K562 (cell line): ENCODE data around the gene INO80. TPM values are rescaled to one million over a fixed set of nuclear protein-coding genes. Genes with fewer than 3 reads are reported as not detected.

Experiments
- ATAC-seq: fragments of 200-7000 bp; cut with Tn5 transposase; 3 replicates; pipeline ENCODE4 v1.9.1; 2020; ENCODE audit warnings: moderate library complexity
- BruUV-seq: library from RNA; stranded (reverse); fragments of 400-500 nt; replicated peaks from 2 replicates; lab custom pipeline; 2021; lab: Mats Ljungman, UMichigan
- CTCF ChIA-PET: fragments of 300-600 bp; formaldehyde crosslinking; extraction: SDS; loops from one replicate; lab custom pipeline; 2021; ENCODE audit warnings: low intra/inter-chr PET ratio; lab: Yijun Ruan, JAX
- POLR2A ChIA-PET: fragments of 300-600, 350-650 bp; sonication (Branson Sonifier 250); formaldehyde crosslinking; extraction: SDS; loops from one replicate; lab custom pipeline; 2021; ENCODE audit warnings: antibody characterized with exemption, inconsistent platforms; lab: Yijun Ruan, JAX
- DNase-seq, 4 experiments: peaks; one replicate each; pipeline versions ENCODE4 v3.0.0 to v3.0.0-alpha.2; 2011 to 2018; ENCODE audit warnings: low spot score in 3 of 4, mixed read lengths in 3 of 4; ENCODE audit errors: extremely low read depth in 1 of 4
- FAIRE-seq: peaks from 2 replicates; lab custom pipeline; 2011; peaks lifted over from hg19 to GRCh38; lab: Jason Lieb, UNC
- H2AFZ ChIP-seq: 2 replicates; pipeline ENCODE4 v1.6.0; 2011; ENCODE audit warnings: low read depth, low read length, control low read depth, inconsistent platforms
- H3K27ac ChIP-seq: fragments of 200-600 bp; 3 replicates; pipeline ENCODE4 v1.8.0; 2011; ENCODE audit warnings: low read depth, mild to moderate bottlenecking, control low read depth, inconsistent platforms, low read length, moderate library complexity, mixed read lengths; ENCODE audit errors: extremely low read depth
- H3K27me3 ChIP-seq, 2 experiments: fragments of 300-600 bp in 1 of 2; 2 replicates in 1 of 2; 3 replicates in 1 of 2; pipeline versions ENCODE4 v1.6.0 to v1.8.0; 2011; ENCODE audit warnings: inconsistent platforms in 2 of 2, low read length in 2 of 2, mild to moderate bottlenecking in 1 of 2, mixed read lengths in 1 of 2, moderate library complexity in 1 of 2; ENCODE audit not compliant: control insufficient read depth in 2 of 2, insufficient read depth in 2 of 2
- H3K36me3 ChIP-seq: fragments of 300-600 bp; 3 replicates; pipeline ENCODE4 v1.8.0; 2011; ENCODE audit warnings: mild to moderate bottlenecking, low read length, inconsistent platforms; ENCODE audit not compliant: control insufficient read depth, insufficient read depth
- H3K4me1 ChIP-seq, 2 experiments: fragments of 200-600 bp in 1 of 2; replicated peaks in 1 of 2; 2 replicates in 1 of 2; 3 replicates in 1 of 2; pipeline versions ENCODE4 v1.5.1 to v1.8.0; 2011; ENCODE audit warnings: inconsistent platforms in 2 of 2, low read length in 2 of 2, mild to moderate bottlenecking in 1 of 2, mixed read lengths in 1 of 2, moderate library complexity in 1 of 2; ENCODE audit not compliant: control insufficient read depth in 2 of 2, insufficient read depth in 2 of 2
- H3K4me2 ChIP-seq: 2 replicates; pipeline ENCODE4 v1.6.1; 2011; ENCODE audit warnings: low read length, control low read depth, inconsistent platforms, mixed read lengths; ENCODE audit not compliant: insufficient read depth
- H3K4me3 ChIP-seq: fragments of 200-600 bp; sonication (generic), shearing (Covaris generic); 2 replicates; pipeline ENCODE4 v1.5.1; 2016; ENCODE audit warnings: control low read depth, inconsistent platforms
- H3K79me2 ChIP-seq: fragments of 200-600 bp; 3 replicates; pipeline ENCODE4 v1.8.0; 2011; ENCODE audit warnings: low read length, inconsistent platforms; ENCODE audit not compliant: control insufficient read depth, insufficient read depth
- H3K9ac ChIP-seq, 2 experiments: 2 replicates each; pipeline versions ENCODE4 v1.6.0 to v1.6.1; 2011; ENCODE audit warnings: low read depth in 2 of 2, low read length in 2 of 2, control low read depth in 1 of 2, inconsistent platforms in 1 of 2, mild to moderate bottlenecking in 1 of 2, mixed read lengths in 1 of 2; ENCODE audit not compliant: insufficient read depth in 1 of 2
- H3K9me1 ChIP-seq: one replicate; pipeline ENCODE4 v1.6.0; 2011; ENCODE audit warnings: inconsistent platforms, mild to moderate bottlenecking, low read length, moderate library complexity; ENCODE audit not compliant: control insufficient read depth, insufficient read depth
- H3K9me3 ChIP-seq: replicated peaks from 2 replicates; pipeline ENCODE4 v1.5.1; 2011; ENCODE audit warnings: low read depth, low read length, inconsistent platforms; ENCODE audit not compliant: control insufficient read depth, insufficient read depth
- H4K20me1 ChIP-seq: replicated peaks from 2 replicates; pipeline ENCODE4 v1.6.1; 2011; ENCODE audit warnings: low read length, inconsistent platforms, mixed read lengths; ENCODE audit not compliant: control insufficient read depth, insufficient read depth
- BHLHE40 ChIP-seq: IDR thresholded peaks from 2 replicates; pipeline ENCODE4 v1.6.1; 2011; ENCODE audit warnings: low read length, improper control_type of control experiment
- GABPB2 ChIP-seq: fragments of 250-450 bp; sonication (Bioruptor Pico); conservative IDR thresholded peaks from 2 replicates; pipeline ENCODE4 v1.5.1; 2021; ENCODE audit warnings: mild to moderate bottlenecking
- HOXB6 ChIP-seq: fragments of 250-450 bp; sonication (Bioruptor Pico); IDR thresholded peaks from 2 replicates; pipeline ENCODE4 v1.5.1; 2022; ENCODE audit warnings: mild to moderate bottlenecking, borderline replicate concordance
- NCOA2 ChIP-seq, 2 experiments: fragments of 450-650 bp; IDR thresholded peaks; 2 replicates each; pipeline ENCODE4 v1.6.1; 2018; ENCODE audit warnings: mild to moderate bottlenecking in 2 of 2, moderate library complexity in 1 of 2; ENCODE audit not compliant: partially characterized antibody in 2 of 2
- NFATC3 ChIP-seq: fragments of 450-650 bp; IDR thresholded peaks from 2 replicates; pipeline ENCODE4 v1.6.1; 2017; ENCODE audit warnings: mild to moderate bottlenecking
- TAL1 ChIP-seq: fragments of 450-650 bp; IDR thresholded peaks from 2 replicates; pipeline ENCODE4 v1.6.1; 2016; ENCODE audit warnings: mild to moderate bottlenecking
- WGBS: fragments of 100-300 bp; shearing (Covaris generic); methylation state at CpG from one replicate; pipeline ENCODE4 v1.1.6; 2016; ENCODE audit warnings: low coverage, mixed read lengths; ENCODE audit not compliant: insufficient coverage; ENCODE audit errors: missing lambda C conversion rate; 5-methylcytosine and 5-hydroxymethylcytosine counted together
- in situ Hi-C: fragments of 300-500 bp; cut with MboI; formaldehyde crosslinking; loops from 4 replicates; pipeline ENCODE4 v1.15.0; 2018; ENCODE audit warnings: inconsistent platforms, mixed read lengths
- intact Hi-C: fragments of 100-400 bp; cut with micrococcal nuclease; formaldehyde crosslinking; loops from 2 replicates; pipeline ENCODE4 v1.14.2; 2022
- polyA plus RNA-seq, 8 experiments: library from polyadenylated mRNA; depleted of rRNA in 4 of 8; stranded (reverse) in 5 of 8; unstranded in 3 of 8; fragments of >200 nt; fragmentation: Nextera tagmentation in 2 of 8; fragmentation: Illumina TruSeq in 1 of 8; extraction: Ambion mirVana in 2 of 8; extraction: Trizol in 1 of 8; gene quantifications; 2 replicates each; pipeline versions ENCODE4 v1.2.1 to v1.2.3, GENCODE V29; 2011 to 2014; ENCODE audit warnings: inconsistent platforms in 1 of 8, missing spikeins in 1 of 8
- total RNA-seq, 7 experiments: library from RNA; depleted of rRNA in 6 of 7; stranded (reverse); fragments of >200 nt in 6 of 7; fragmentation: Illumina TruSeq in 2 of 7; extraction: Trizol in 2 of 7; gene quantifications; 2 replicates each; pipeline versions ENCODE4 v1.2.1 to v1.2.3, GENCODE V29; 2011 to 2021; ENCODE audit warnings: low replicate concordance in 1 of 7

INO80 gene
- total and polyA plus RNA-seq, 9 of the 15 experiments (the other 6 are each of a cell fraction or from before 2014, with no cell fraction given) = 1.1 to 25.7 (median 19.9) TPM

DNA sequence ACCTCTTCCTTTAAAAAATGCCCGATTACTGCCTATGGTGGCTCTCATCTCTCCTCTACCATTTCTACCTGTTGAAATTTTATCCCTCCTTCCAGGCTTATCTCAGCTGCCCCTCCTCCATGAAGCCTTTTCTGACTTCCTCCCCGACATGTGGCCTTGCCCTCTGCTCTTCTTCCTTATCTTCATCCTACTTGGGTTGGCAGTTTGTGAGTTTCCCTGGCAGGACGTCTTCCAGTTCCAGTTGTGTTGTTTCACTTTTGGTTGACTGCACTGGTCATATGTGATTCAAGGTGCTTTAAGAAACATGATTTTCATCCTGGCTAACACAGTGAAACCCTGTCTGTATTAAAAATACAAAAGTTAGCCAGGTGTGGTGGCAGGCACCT, 182.6 kb downstream of the INO80 start:
- Histone ChIP-seq H3K27me3 (peaks cover 0 to 7% of the 10 kb centered on the region in 2 experiments; a peak in 1 of 5 replicates), H3K79me2 (no peaks in the 10 kb centered on the region), H2AFZ (0 out of 2 replicates have a peak overlapping the region, but pooled peaks have one; percentile 14), H3K9ac (no peak overlapping the region), H3K27ac (no peak overlapping the region), H4K20me1 (no peaks in the 10 kb centered on the region), H3K9me3 (no peaks in the 10 kb centered on the region), H3K4me2 (no peak overlapping the region), H3K4me3 (no peak overlapping the region), H3K4me1 (peaks cover 10 to 45% of the 10 kb centered on the region in 2 experiments), H3K9me1 (peaks cover 3% of the 10 kb centered on the region), H3K36me3 (no peaks in the 10 kb centered on the region)
- WGBS = 7% methylated on average over 3 of the region's 3 CpGs
- ChIA-PET CTCF (no interaction called here), POLR2A (interaction anchor here (0.6 kb wide), 1 partner anchor 29 kb away, joined by 3 read pairs; no protein-coding TSS in a partner anchor)
- ATAC-seq (no peak), FAIRE-seq (no peak), DNase-seq (no peak)
- in situ Hi-C loops = no loop called here
- no peak for TF ChIP-seq NCOA2 (IDR thresholded peaks at IDR 0.05; ENCODE audit: partially characterized antibody in 2 of 2)
- TF ChIP-seq HOXB6 (CRISPR knock-in tag) = no peak
- no peak for TF ChIP-seq BHLHE40
- TF ChIP-seq NFATC3 = no peak
- TF ChIP-seq GABPB2 (CRISPR knock-in tag) = no peak
- TF ChIP-seq TAL1 = no peak
- intact Hi-C loops = no loop called here
- no TSS peak for BruUV-seq
